Neuron (in vitro differentiated cells): ENCODE results near the gene CYP4B1.
"Not testable (repeated sequence)": the region's sequence is repeated elsewhere in the genome, so short reads cannot be mapped to it uniquely, and the experiment has no call there.

Source experiments
- H2AFZ ChIP-seq: one replicate; pipeline ENCODE4 v1.6.1; 2013; ENCODE audit warnings: low read depth, mild to moderate bottlenecking, inconsistent platforms, low read length, moderate library complexity
- H3K27me3 ChIP-seq: one replicate; pipeline ENCODE4 v1.6.1; 2013; ENCODE audit warnings: low read length; ENCODE audit not compliant: insufficient read depth
- H3K36me3 ChIP-seq: one replicate; pipeline ENCODE4 v1.6.1; 2013; ENCODE audit warnings: low read length; ENCODE audit not compliant: insufficient read depth
- H3K4me1 ChIP-seq: one replicate; pipeline ENCODE4 v1.6.1; 2013; ENCODE audit warnings: low read length; ENCODE audit not compliant: insufficient read depth
- H3K4me3 ChIP-seq: 2 replicates; pipeline ENCODE4 v1.5.1; 2013; ENCODE audit warnings: mild to moderate bottlenecking, low read length, moderate library complexity
- H3K9me3 ChIP-seq: one replicate; pipeline ENCODE4 v1.6.1; 2013; ENCODE audit warnings: low read length

CYP4B1 gene

DNA sequence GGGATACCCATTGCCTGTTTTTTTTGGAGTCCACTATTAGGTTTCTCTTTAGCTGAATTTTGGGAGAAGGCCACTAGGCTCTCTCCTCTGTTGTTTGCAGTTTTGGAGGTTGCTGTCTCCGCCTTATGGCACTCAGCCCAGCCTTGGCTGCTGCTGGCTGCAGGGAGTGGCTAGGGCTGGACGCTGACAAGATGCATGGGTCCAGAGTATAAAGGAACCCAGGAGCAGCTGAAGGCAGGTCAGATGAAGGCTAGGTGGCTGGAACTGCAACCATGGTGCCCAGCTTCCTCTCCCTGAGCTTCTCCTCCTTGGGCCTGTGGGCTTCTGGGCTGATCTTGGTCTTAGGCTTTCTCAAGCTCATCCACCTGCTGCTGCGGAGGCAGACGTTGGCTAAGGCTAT lies at the start of gene CYP4B1:
Gene CYP4B1 (plus strand): TSS at position 237 of the 400 bp plus-strand sequence. CDS start 36 bp downstream, at position 273.
- H3K27me3 ChIP-seq: no peaks in the 10 kb centered on the region
- H3K9me3 ChIP-seq: no peaks in the 10 kb centered on the region
- H3K36me3 ChIP-seq: no peaks in the 10 kb centered on the region
- H2AFZ ChIP-seq: no peak within 1 kb of the TSS
- no peak within 1 kb of the TSS for H3K4me3 ChIP-seq
- H3K4me1 ChIP-seq: no peaks in the 10 kb centered on the region

DNA sequence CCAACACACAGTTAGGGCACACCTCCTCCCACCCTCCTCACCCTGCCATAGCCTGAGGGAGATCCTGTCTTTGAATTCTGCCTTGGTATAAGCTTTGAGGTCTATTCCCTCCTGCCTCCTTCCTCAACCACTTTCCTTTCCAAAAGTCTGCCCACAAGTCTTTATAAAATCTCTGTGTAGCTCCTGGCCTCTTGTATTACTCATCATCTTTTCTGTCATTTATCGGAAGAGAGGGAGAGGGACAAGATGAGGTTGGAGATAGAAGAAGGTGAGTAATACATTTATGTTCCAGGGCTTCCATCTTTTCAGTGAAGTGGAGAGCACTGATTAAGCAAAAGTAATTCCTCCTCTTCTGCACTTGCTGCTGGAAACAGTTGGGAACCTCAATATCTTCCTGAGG lies 49.4 kb upstream of the CYP4B1 start:
- Histone ChIP-seq H3K9me3 (no peaks in the 10 kb centered on the region), H3K4me3 (no peak overlapping the region), H3K27me3 (peaks cover 9% of the 10 kb centered on the region), H3K36me3 (no peaks in the 10 kb centered on the region), H3K4me1 (no peaks in the 10 kb centered on the region), H2AFZ (no peak overlapping the region)

GRCh38 chr1:46749921-46750404 lies 48.9 kb upstream of the CYP4B1 start:
- H3K4me1 ChIP-seq: no peaks in the 10 kb centered on the region
- H3K27me3 ChIP-seq: peaks cover 9% of the 10 kb centered on the region
- no peaks in the 10 kb centered on the region for H3K9me3 ChIP-seq
- no peak overlapping the region for H2AFZ ChIP-seq
- H3K36me3 ChIP-seq: no peaks in the 10 kb centered on the region
- no peak overlapping the region for H3K4me3 ChIP-seq

DNA sequence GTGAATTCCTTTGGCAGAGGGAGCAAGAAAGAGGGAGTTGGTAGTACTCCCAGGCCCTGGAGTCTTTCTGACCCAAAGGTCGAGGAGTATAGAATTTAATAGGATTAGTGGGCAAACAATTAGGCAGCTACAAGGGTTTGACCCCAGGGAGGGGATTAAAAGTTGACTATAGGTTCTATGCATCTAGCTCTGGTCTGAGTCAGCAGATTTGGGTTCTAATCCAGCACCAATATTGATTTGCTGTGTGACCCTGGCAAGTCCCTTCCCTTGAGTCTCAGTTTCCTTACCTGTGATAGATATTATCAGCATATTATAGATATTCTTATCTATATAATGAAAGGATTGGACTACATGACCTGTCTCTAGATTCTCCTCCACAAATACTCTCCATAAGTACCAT lies 44.9 kb upstream of the CYP4B1 start:
- H3K9me3 ChIP-seq: no peaks in the 10 kb centered on the region
- no peak overlapping the region for H3K4me3 ChIP-seq
- H2AFZ ChIP-seq: no peak overlapping the region
- H3K36me3 ChIP-seq: no peaks in the 10 kb centered on the region
- peaks cover 10% of the 10 kb centered on the region for H3K4me1 ChIP-seq
- peaks cover 9% of the 10 kb centered on the region for H3K27me3 ChIP-seq

DNA sequence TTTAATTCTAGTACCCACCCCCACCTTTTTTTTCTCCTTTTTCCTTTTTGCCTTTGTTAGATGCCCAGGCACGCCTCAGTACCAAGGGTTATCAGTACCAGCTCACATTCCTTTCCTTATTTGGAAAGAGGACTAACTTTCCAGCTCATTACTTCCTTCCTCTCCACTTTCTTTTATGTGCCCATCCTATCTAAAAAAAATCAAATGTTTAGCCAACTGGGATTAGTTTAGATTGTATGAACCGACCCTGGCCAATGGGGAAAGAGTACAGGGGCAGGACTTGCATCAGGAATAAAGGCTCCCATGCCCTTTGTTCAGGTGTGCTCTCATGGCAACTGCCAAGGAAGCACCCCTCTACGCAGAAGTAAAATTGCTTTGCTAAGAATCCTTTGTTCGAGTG lies 44.1 kb upstream of the CYP4B1 start:
- H3K36me3 ChIP-seq, H3K9me3 ChIP-seq, H3K4me3 ChIP-seq, H2AFZ ChIP-seq, H3K27me3 ChIP-seq: not testable (repeated sequence)
- peaks cover 10% of the 10 kb centered on the region for H3K4me1 ChIP-seq

DNA sequence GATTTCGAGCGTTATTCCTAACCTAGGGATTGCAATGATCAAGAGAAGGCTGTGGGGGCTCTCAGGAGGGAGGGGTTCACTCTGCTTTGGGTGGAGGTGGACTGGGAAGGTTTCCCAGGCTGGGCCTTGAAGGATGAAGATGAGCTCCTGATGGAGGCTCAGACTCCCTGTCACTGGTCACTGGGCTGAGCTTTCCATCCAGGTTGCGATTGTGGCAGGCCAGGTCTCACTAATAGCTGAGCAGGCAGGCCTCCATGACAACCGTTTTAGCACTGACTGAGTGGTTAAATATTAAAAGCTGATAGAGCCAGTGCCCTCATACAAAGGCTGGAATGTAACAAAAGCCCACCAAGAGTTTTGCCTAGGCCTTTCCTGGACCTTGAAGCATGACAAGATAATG lies 43.7 kb upstream of the CYP4B1 start:
- H3K4me1 ChIP-seq: peaks cover 10% of the 10 kb centered on the region
- H3K27me3 ChIP-seq: peaks cover 6% of the 10 kb centered on the region
- H3K4me3 ChIP-seq: no peak overlapping the region
- no peaks in the 10 kb centered on the region for H3K36me3 ChIP-seq
- H3K9me3 ChIP-seq: no peaks in the 10 kb centered on the region
- no peak overlapping the region for H2AFZ ChIP-seq

- H3K9me3 ChIP-seq: no peaks in the 10 kb centered on the region
- H3K4me3 ChIP-seq: no peak overlapping the region
- no peak overlapping the region for H2AFZ ChIP-seq
- H3K36me3 ChIP-seq: no peaks in the 10 kb centered on the region
- no peaks in the 10 kb centered on the region for H3K27me3 ChIP-seq
- peaks cover 10% of the 10 kb centered on the region for H3K4me1 ChIP-seq
Measured at GRCh38 chr1:46757247-46757955, 41.4 kb upstream of the CYP4B1 start.

DNA sequence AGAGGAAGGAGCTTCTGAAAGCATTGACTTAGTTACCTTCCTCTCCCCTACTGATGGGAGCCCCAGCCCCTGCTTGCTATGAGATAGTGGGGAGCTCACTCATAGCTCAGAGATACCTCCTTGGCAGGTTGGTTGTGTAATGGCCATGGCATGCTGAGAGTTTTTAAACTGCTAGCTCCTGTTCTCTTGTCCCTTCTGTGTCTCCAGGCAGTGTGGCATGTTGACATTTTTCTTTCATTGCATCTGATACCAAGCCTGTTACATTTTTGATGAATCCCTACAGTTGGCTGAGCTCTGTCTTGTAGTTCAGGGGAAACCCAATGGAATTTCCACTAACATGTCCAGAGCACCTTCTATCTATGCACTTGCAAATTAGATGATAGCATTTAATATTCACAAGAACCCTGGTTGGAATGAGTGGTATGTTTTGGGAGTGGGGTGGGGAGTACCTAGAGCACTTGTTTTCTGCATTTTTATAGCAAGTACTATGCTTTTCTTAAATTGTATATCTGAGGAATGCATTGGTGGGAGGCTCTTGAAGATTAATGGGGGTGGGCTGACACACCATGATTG lies 40.8 kb upstream of the CYP4B1 start:
- Histone ChIP-seq H2AFZ (no peak overlapping the region), H3K27me3 (no peaks in the 10 kb centered on the region), H3K36me3 (no peaks in the 10 kb centered on the region), H3K9me3 (no peaks in the 10 kb centered on the region), H3K4me1 (peaks cover 10% of the 10 kb centered on the region), H3K4me3 (no peak overlapping the region)

DNA sequence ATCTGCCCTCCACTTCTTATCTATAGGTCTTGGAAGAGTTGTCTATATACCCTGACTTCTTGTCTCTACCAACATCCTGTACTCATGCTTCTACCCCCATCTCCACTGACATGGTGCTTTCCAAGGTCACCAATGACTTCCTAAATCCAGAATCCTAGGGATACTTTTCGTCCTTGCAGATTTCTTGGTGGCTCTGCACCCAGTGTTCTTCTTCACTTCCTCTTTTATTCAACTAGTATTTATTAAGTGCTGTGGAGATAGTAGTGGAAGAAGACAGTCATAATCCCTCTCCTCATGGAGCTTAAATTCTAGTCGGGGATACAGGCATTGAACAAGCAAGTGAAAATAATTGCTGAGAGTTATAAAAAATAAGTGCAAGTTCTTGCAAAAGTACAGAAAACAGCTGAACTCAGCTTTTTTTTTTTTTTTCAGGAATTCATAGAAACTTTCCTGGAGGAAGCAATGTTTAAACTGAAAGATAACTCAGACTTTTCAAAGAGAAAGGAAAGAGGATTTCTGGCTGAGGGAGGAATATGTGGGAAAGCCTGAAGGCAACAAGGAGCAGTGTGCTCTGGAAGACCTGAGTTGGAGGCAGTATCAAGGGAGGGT lies 38.2 kb upstream of the CYP4B1 start:
- no peak overlapping the region for H3K4me3 ChIP-seq
- no peaks in the 10 kb centered on the region for H3K36me3 ChIP-seq
- H3K9me3 ChIP-seq: no peaks in the 10 kb centered on the region
- peaks cover 8% of the 10 kb centered on the region for H3K4me1 ChIP-seq
- H3K27me3 ChIP-seq: no peaks in the 10 kb centered on the region
- no peak overlapping the region for H2AFZ ChIP-seq

GRCh38 chr1:46761740-46762139 lies 37.1 kb upstream of the CYP4B1 start:
- H3K4me1 ChIP-seq: peaks cover 8% of the 10 kb centered on the region
- H2AFZ ChIP-seq: no peak overlapping the region
- H3K9me3 ChIP-seq: no peaks in the 10 kb centered on the region
- no peaks in the 10 kb centered on the region for H3K27me3 ChIP-seq
- no peaks in the 10 kb centered on the region for H3K36me3 ChIP-seq
- H3K4me3 ChIP-seq: no peak overlapping the region

GRCh38 chr1:46764402-46764801 lies 34.4 kb upstream of the CYP4B1 start:
- no peaks in the 10 kb centered on the region for H3K9me3 ChIP-seq
- no peak overlapping the region for H2AFZ ChIP-seq
- H3K27me3 ChIP-seq: no peaks in the 10 kb centered on the region
- no peaks in the 10 kb centered on the region for H3K36me3 ChIP-seq
- no peak overlapping the region for H3K4me3 ChIP-seq
- no peaks in the 10 kb centered on the region for H3K4me1 ChIP-seq

DNA sequence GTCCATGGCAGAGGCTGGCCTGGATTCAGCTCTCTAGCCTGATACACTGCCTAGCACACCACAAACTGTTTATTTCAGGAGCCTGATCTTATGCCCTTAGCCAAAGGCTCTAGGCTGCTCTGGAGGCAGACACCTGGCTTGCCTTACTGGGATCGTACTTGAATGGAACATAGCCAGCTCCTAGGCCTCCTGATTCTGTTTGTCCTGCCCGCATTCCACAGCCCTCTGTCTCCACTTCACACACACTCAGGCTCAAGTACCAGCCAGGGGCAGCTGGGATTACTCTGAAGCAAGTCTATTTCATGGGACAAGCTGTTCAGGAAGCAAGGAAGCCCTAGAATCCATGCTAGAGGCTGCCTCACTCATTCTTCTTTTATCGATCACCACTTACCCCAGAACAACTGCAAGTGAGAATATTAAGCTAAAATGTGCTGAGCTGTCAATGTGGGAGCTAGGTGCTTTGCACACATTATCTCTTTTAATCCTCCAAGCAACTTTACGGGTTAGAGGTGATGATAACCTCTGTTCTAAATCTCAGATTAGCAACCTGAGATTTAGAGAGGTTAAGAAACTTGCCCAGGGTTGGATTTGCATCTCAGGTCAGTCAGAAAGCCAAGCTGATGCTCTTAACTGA lies 31.1 kb upstream of the CYP4B1 start:
- H3K36me3 ChIP-seq: no peaks in the 10 kb centered on the region
- H3K4me1 ChIP-seq: no peaks in the 10 kb centered on the region
- H3K4me3 ChIP-seq: no peak overlapping the region
- H2AFZ ChIP-seq: no peak overlapping the region
- H3K9me3 ChIP-seq: peaks cover 7% of the 10 kb centered on the region
- H3K27me3 ChIP-seq: no peaks in the 10 kb centered on the region

- H3K36me3 ChIP-seq: no peaks in the 10 kb centered on the region
- H2AFZ ChIP-seq: no peak overlapping the region
- H3K4me1 ChIP-seq: no peaks in the 10 kb centered on the region
- no peaks in the 10 kb centered on the region for H3K27me3 ChIP-seq
- H3K9me3 ChIP-seq: peaks cover 7% of the 10 kb centered on the region
- no peak overlapping the region for H3K4me3 ChIP-seq
Measured at GRCh38 chr1:46768445-46768844, 30.4 kb upstream of the CYP4B1 start.
